ENCODE results near the gene SLFN12.

SLFN12 gene

DNA sequence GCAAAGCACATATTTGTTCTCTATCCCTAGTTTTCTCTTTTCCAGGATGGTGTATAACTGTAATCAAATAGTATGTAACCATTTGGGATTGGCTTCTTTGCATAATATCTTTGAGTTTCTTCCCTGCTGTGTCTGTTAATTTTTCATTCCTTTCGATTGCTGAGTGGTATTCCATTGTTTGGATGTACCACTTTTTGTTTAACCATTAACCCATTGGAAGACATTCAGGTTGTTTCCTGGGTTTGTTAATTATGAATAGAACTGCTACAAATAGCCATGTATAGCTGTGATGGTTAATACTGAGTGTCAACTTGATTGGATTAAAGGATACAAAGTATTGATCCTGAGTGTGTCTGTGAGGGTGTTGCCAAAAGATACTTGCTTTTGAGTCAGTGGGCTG lies 20.9 kb upstream of the SLFN12 start:
- no peak for DNase-seq (ENCODE audit: extremely low spot score)
- ChIA-PET CTCF (no interaction called here), POLR2A (no interaction called here)
- no peak for TF ChIP-seq ZNF384 (IDR thresholded peaks at IDR 0.05)
- TF ChIP-seq ELF4 (IDR thresholded peaks at IDR 0.05): no peak
- TF ChIP-seq, protein P1, sequence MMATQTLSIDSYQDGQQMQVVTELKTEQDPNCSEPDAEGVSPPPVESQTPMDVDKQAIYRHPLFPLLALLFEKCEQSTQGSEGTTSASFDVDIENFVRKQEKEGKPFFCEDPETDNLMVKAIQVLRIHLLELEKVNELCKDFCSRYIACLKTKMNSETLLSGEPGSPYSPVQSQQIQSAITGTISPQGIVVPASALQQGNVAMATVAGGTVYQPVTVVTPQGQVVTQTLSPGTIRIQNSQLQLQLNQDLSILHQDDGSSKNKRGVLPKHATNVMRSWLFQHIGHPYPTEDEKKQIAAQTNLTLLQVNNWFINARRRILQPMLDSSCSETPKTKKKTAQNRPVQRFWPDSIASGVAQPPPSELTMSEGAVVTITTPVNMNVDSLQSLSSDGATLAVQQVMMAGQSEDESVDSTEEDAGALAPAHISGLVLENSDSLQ (IDR thresholded peaks at IDR 0.05): no peak
- no peak for TF ChIP-seq HDGF (IDR thresholded peaks at IDR 0.05; ENCODE audit: borderline replicate concordance)
- TF ChIP-seq TARDBP (IDR thresholded peaks at IDR 0.05): no peak
- no peak for TF ChIP-seq SP1 (IDR thresholded peaks at IDR 0.05)
- no peak for TF ChIP-seq NFRKB (IDR thresholded peaks at IDR 0.05)

DNA sequence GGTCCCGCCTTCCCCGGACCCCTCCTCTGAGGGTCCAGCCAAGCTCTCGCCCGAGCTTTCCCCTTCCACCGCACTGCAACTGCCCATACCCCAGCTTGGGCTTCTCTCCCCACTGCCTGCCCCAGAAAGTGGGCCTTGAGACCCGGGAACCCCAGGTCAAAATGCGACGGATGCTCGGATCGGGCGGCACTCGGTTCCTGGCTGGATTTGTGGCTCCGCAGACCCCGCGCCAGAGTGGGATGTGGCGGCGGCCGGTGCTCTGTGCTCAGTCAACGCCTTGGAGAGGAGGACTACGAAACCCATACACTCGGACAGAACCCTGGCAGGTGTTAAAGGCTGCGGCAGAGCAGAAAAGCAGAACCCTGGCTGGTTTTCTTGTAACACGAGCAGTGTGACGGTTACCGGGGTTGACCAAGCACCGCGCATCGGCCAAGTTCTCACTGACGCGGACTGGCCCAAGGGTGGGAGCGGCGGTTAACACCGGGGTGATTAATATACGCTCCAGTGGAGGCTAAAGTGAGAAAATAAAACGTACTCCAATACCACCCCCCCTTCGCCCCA lies 17.2 kb upstream of the SLFN12 start:
- ChIA-PET CTCF (no interaction called here), POLR2A (no interaction called here)
- no peak for DNase-seq (ENCODE audit: extremely low spot score)
- no peak for TF ChIP-seq ZNF384 (IDR thresholded peaks at IDR 0.05)
- TF ChIP-seq TARDBP (IDR thresholded peaks at IDR 0.05): no peak
- no peak for TF ChIP-seq LEF1 (IDR thresholded peaks at IDR 0.05; ENCODE audit: borderline replicate concordance)
- TF ChIP-seq SP1 (IDR thresholded peaks at IDR 0.05): no peak
- TF ChIP-seq ARNT (IDR thresholded peaks at IDR 0.05): no peak
- TF ChIP-seq FOXK2 (IDR thresholded peaks at IDR 0.05): no peak
- TF ChIP-seq FOXA1 (IDR thresholded peaks at IDR 0.05): no peak
- TF ChIP-seq, protein P1 (IDR thresholded peaks at IDR 0.05): no peak
- no peak for TF ChIP-seq FOXM1 (IDR thresholded peaks at IDR 0.05; ENCODE audit: borderline replicate concordance)
- no peak for TF ChIP-seq SUZ12 (IDR thresholded peaks at IDR 0.05)
- no peak for TF ChIP-seq CTBP1 (IDR thresholded peaks at IDR 0.05; ENCODE audit: borderline replicate concordance)
- no peak for TF ChIP-seq ELF4 (IDR thresholded peaks at IDR 0.05)
- no peak for TF ChIP-seq L3MBTL2 (conservative IDR thresholded peaks at IDR 0.05)
- TF ChIP-seq NFRKB (IDR thresholded peaks at IDR 0.05): no peak
- TF ChIP-seq BHLHE40 (IDR thresholded peaks at IDR 0.05; ENCODE audit: borderline replicate concordance): no peak
- no peak for TF ChIP-seq HDGF (IDR thresholded peaks at IDR 0.05; ENCODE audit: borderline replicate concordance)

DNA sequence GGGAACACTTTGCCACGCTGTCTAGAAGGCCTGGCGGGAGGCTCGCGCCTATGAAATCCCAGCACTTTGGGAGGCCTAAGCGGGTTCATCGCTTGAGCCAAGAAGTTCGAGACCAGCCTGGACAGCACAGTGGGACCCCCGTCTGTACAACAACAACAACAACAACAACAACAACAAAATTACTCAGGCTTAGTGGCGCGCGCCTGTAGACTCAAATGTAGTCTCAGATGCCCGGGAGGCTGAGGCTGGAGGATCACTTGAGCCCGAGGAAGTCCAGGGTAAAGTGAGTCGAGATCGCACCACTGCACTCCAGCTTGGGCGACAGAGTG lies 16.6 kb upstream of the SLFN12 start:
- ChIA-PET POLR2A (no interaction called here), CTCF (no interaction called here)
- no peak for TF ChIP-seq ELF4 (IDR thresholded peaks at IDR 0.05)
- no peak for TF ChIP-seq ZNF384 (IDR thresholded peaks at IDR 0.05)
- TF ChIP-seq ARNT (IDR thresholded peaks at IDR 0.05): no peak
- TF ChIP-seq LEF1 (IDR thresholded peaks at IDR 0.05; ENCODE audit: borderline replicate concordance): no peak
- no peak for TF ChIP-seq BHLHE40 (IDR thresholded peaks at IDR 0.05; ENCODE audit: borderline replicate concordance)
- no peak for TF ChIP-seq TARDBP (IDR thresholded peaks at IDR 0.05)
- TF ChIP-seq FOXA1 (IDR thresholded peaks at IDR 0.05): no peak
- TF ChIP-seq SP1 (IDR thresholded peaks at IDR 0.05): no peak
- no peak for TF ChIP-seq CTBP1 (IDR thresholded peaks at IDR 0.05; ENCODE audit: borderline replicate concordance)
- no peak for DNase-seq (ENCODE audit: extremely low spot score)

DNA sequence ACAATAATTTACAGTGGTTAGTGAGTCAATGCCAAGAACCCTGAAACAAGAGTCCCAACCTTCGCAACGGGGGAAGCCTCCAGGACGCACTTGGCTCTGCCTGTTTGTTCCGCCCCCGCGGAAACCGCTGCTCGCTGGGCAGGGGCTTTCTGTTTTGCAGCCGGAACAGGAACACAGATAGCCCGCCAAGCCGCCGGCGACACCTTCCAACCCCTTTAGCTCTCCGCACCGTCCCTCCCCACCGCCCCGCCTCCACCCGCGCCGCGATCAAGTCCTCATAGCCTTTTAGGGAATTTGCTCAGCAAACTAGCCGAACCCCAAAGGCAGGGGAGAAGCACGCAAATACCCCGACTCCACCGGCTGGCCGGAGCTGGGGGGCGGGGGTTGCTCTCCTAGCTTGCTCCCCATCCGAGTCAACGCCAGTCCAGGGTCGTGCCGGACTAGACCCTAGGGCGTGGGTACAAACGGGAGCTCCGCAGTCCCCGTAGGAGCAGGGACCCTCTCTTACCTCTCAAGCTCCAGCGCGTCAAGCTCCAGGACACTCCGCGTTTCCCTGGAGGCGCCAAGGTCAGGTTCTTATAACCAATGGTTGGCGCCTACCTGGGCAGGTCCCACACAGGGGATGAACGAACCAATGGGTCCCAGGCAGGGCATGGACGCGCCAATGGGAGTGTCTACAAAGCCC lies 16.1 kb upstream of the SLFN12 start, which contains the start of gene SLFN13:
Gene SLFN13, minus strand, starts transcription at position 553 of the 685 bp plus-strand sequence. CDS start 3,086 bp downstream, outside the sequence.
- ChIA-PET CTCF (no interaction called here), POLR2A (no interaction called here)
- no peak for DNase-seq (ENCODE audit: extremely low spot score)
- TF ChIP-seq SUZ12 (IDR thresholded peaks at IDR 0.05) (no peak), FOXK2 (IDR thresholded peaks at IDR 0.05) (no peak), ARNT (IDR thresholded peaks at IDR 0.05) (no peak), FOXM1 (IDR thresholded peaks at IDR 0.05; ENCODE audit: borderline replicate concordance) (no peak), ZNF384 (IDR thresholded peaks at IDR 0.05) (no peak), ELF4 (IDR thresholded peaks at IDR 0.05) (no peak), HDGF (IDR thresholded peaks at IDR 0.05; ENCODE audit: borderline replicate concordance) (no peak), LEF1 (IDR thresholded peaks at IDR 0.05; ENCODE audit: borderline replicate concordance) (no peak), BHLHE40 (IDR thresholded peaks at IDR 0.05; ENCODE audit: borderline replicate concordance) (no peak), NFRKB (IDR thresholded peaks at IDR 0.05) (no peak)

DNA sequence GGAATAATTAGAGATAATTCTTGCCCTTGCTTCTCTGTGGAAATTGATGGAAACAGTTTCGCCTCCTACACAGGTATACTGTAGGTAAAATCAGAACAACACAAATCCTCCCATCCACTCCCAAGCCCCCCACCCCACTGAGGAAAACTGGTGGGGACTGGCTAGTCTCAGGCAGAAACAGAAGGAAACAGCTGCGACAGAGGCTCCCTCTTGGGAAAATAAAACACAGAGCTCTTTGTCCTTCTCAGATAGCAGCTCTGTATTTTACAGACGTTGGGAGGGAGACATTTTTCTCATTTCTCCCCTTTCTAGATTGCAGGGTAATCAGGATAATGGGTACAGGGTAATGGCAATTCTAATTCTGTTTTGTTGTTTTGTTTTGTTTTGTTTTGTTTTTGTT lies 15.2 kb upstream of the SLFN12 start:
- CTCF ChIA-PET: no interaction called here
- POLR2A ChIA-PET: no interaction called here
- TF ChIP-seq FOXA1 (IDR thresholded peaks at IDR 0.05): no peak
- no peak for TF ChIP-seq SUZ12 (IDR thresholded peaks at IDR 0.05)
- no peak for TF ChIP-seq SP1 (IDR thresholded peaks at IDR 0.05)
- no peak for TF ChIP-seq CTBP1 (IDR thresholded peaks at IDR 0.05; ENCODE audit: borderline replicate concordance)
- no peak for TF ChIP-seq LEF1 (IDR thresholded peaks at IDR 0.05; ENCODE audit: borderline replicate concordance)
- TF ChIP-seq, protein P1 (IDR thresholded peaks at IDR 0.05): no peak
- no peak for TF ChIP-seq ARNT (IDR thresholded peaks at IDR 0.05)
- TF ChIP-seq TARDBP (IDR thresholded peaks at IDR 0.05): no peak
- no peak for TF ChIP-seq ZNF384 (IDR thresholded peaks at IDR 0.05)
- TF ChIP-seq ELF4 (IDR thresholded peaks at IDR 0.05): no peak
- no peak for TF ChIP-seq FOXK2 (IDR thresholded peaks at IDR 0.05)
- TF ChIP-seq HDGF (IDR thresholded peaks at IDR 0.05; ENCODE audit: borderline replicate concordance): no peak
- TF ChIP-seq BHLHE40 (IDR thresholded peaks at IDR 0.05; ENCODE audit: borderline replicate concordance): no peak
- TF ChIP-seq L3MBTL2 (conservative IDR thresholded peaks at IDR 0.05): no peak
- no peak for TF ChIP-seq NFRKB (IDR thresholded peaks at IDR 0.05)
- TF ChIP-seq FOXM1 (IDR thresholded peaks at IDR 0.05; ENCODE audit: borderline replicate concordance): no peak
- DNase-seq (ENCODE audit: extremely low spot score): no peak

DNA sequence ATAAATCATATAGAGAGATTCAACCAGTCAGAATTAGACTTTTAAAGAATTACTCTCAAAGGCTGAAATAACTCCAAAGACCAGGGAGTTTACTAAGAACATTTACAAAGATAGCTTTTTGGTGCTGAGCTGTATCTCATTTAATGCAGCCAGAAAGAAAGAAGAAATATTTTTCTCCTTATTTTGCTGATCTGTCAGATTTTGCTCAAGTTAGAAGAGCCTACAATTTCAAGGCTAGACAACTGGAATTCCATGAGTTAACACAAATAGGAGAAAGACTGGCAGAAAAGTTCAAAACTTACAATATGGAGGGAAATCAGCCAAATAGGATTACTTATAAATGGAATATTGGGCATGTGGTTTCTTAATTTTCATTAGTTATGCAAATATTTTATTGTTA lies 6.1 kb upstream of the SLFN12 start:
- POLR2A ChIA-PET: no interaction called here
- DNase-seq (ENCODE audit: extremely low spot score): no peak
- CTCF ChIA-PET: interaction anchor here (0.6 kb wide), 1 partner anchor 95 kb away, joined by 3 read pairs; no protein-coding TSS in a partner anchor
- TF ChIP-seq, protein P1 (IDR thresholded peaks at IDR 0.05): no peak
- TF ChIP-seq ARNT (IDR thresholded peaks at IDR 0.05): no peak
- no peak for TF ChIP-seq NFRKB (IDR thresholded peaks at IDR 0.05)
- no peak for TF ChIP-seq TARDBP (IDR thresholded peaks at IDR 0.05)
- no peak for TF ChIP-seq BHLHE40 (IDR thresholded peaks at IDR 0.05; ENCODE audit: borderline replicate concordance)
- no peak for TF ChIP-seq HDGF (IDR thresholded peaks at IDR 0.05; ENCODE audit: borderline replicate concordance)
- no peak for TF ChIP-seq SUZ12 (IDR thresholded peaks at IDR 0.05)
- no peak for TF ChIP-seq LEF1 (IDR thresholded peaks at IDR 0.05; ENCODE audit: borderline replicate concordance)
- TF ChIP-seq FOXK2 (IDR thresholded peaks at IDR 0.05): no peak
- TF ChIP-seq L3MBTL2 (conservative IDR thresholded peaks at IDR 0.05): no peak
- no peak for TF ChIP-seq ZNF384 (IDR thresholded peaks at IDR 0.05)
- no peak for TF ChIP-seq FOXA1 (IDR thresholded peaks at IDR 0.05)
- TF ChIP-seq CTBP1 (IDR thresholded peaks at IDR 0.05; ENCODE audit: borderline replicate concordance): no peak
- TF ChIP-seq ELF4 (IDR thresholded peaks at IDR 0.05): no peak
- TF ChIP-seq SP1 (IDR thresholded peaks at IDR 0.05): no peak
- TF ChIP-seq FOXM1 (IDR thresholded peaks at IDR 0.05; ENCODE audit: borderline replicate concordance): no peak

Data from HEK293T (cell line).